Uterus (tissue), 2 donors: ENCODE data around the gene DENND1A.

ENCODE experiments used
- POLR2A ChIP-seq, 2 donors: fragments of 450-650 bp; IDR thresholded peaks; one replicate each; pipeline ENCODE4 v1.6.1; 2016; ENCODE audit warnings: antibody characterized with exemption in 2 of 2, mild to moderate bottlenecking in 1 of 2, moderate library complexity in 1 of 2
- TF ChIP-seq, protein P1 (sequence below), 4 experiments: fragments of 200-600 bp in 2 of 4; fragments of 450-650 bp in 2 of 4; sonication (generic) in 2 of 4; IDR thresholded peaks; one replicate each; pipeline ENCODE4 v1.5.1; 2016 to 2019; ENCODE audit warnings: antibody characterized with exemption in 4 of 4, mild to moderate bottlenecking in 2 of 4, moderate library complexity in 1 of 4

DNA sequence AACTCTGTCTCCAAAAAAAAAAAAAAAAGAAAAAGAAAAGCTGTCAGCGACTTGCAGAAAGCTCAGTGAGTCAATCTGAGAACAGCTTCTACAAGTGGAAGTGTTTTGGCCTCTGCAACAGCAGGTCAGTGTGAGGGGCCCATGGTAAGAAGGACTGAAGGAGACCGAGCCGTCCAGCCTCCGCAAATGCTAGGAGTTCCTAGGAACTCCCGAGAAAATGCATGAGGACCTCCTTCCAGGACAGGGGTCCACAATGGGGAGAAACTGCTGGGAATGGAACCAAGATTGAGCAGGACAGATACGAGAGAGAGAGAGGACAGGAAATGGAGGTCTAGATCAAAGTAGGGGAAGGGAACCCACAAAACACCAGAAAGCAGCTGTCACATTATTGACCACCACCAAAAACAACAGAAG, 393.5 kb downstream of the DENND1A start:
- TF ChIP-seq, protein P1, sequence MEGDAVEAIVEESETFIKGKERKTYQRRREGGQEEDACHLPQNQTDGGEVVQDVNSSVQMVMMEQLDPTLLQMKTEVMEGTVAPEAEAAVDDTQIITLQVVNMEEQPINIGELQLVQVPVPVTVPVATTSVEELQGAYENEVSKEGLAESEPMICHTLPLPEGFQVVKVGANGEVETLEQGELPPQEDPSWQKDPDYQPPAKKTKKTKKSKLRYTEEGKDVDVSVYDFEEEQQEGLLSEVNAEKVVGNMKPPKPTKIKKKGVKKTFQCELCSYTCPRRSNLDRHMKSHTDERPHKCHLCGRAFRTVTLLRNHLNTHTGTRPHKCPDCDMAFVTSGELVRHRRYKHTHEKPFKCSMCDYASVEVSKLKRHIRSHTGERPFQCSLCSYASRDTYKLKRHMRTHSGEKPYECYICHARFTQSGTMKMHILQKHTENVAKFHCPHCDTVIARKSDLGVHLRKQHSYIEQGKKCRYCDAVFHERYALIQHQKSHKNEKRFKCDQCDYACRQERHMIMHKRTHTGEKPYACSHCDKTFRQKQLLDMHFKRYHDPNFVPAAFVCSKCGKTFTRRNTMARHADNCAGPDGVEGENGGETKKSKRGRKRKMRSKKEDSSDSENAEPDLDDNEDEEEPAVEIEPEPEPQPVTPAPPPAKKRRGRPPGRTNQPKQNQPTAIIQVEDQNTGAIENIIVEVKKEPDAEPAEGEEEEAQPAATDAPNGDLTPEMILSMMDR (IDR thresholded peaks at IDR 0.05), result no peak
- TF ChIP-seq POLR2A (IDR thresholded peaks at IDR 0.05), result no peak
